ENCODE measurements around the gene MMP25. TPM values are rescaled to one million over a fixed set of nuclear protein-coding genes. Genes with fewer than 3 reads are reported as not detected.

Gene MMP25
- total RNA-seq, 4 donors from 2014 or later = 0.49 to 1.6 (median 0.70) TPM

DNA sequence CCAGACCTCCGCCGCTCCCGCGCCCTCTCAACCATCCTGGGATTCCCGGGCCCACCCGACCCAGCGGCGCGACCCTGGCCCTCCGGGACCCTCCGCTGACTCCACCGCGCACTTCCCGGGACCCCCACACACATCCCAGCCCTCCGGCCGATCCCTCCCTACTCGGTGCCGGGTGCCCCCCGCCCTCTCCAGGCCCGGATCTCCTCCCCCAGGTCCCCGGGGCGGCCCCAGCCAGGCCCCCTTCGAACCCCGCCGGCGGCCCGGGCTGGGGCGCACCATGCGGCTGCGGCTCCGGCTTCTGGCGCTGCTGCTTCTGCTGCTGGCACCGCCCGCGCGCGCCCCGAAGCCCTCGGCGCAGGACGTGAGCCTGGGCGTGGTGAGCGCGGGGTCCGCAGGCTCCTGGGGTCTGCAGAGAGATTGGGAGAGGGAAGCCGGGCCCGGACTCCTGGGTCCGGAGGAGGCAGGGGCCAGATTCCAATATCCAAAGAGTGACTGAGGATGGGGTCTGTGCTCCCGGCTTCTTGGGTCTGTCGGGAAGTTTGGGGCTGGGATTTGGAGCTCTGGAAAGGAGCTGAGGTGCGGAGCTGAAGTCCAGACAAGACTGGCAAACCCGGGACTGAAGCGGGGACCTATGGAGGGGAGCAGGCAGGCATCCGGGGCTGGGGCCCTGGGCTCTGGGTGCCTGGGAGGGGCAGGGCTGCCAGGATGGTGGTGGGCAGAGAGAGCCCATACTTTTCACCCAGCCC, 453 bp downstream of the MMP25 start:
- Histone ChIP-seq H3K4me1 (peaks cover 10 to 20% of the 10 kb centered on the region in 2 donors), H3K9me3 (no peaks in the 10 kb centered on the region), H3K27ac (no peak overlapping the region), H3K27me3 (peaks cover 31% of the 10 kb centered on the region), H3K4me3 (replicated peaks in 1 of 3) (peak overlapping the region in 1 of 3 donors; percentile 19), H3K36me3 (no peaks in the 10 kb centered on the region)
- 4% methylated on average over 7 to 16 of the region's 54 CpGs for WGBS, 2 donors
- no peak for DNase-seq
- no peak for TF ChIP-seq POLR2A (IDR thresholded peaks at IDR 0.05)
- TF ChIP-seq, protein P1, sequence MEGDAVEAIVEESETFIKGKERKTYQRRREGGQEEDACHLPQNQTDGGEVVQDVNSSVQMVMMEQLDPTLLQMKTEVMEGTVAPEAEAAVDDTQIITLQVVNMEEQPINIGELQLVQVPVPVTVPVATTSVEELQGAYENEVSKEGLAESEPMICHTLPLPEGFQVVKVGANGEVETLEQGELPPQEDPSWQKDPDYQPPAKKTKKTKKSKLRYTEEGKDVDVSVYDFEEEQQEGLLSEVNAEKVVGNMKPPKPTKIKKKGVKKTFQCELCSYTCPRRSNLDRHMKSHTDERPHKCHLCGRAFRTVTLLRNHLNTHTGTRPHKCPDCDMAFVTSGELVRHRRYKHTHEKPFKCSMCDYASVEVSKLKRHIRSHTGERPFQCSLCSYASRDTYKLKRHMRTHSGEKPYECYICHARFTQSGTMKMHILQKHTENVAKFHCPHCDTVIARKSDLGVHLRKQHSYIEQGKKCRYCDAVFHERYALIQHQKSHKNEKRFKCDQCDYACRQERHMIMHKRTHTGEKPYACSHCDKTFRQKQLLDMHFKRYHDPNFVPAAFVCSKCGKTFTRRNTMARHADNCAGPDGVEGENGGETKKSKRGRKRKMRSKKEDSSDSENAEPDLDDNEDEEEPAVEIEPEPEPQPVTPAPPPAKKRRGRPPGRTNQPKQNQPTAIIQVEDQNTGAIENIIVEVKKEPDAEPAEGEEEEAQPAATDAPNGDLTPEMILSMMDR (IDR thresholded peaks at IDR 0.05) = no peak
- intact Hi-C loops (cut with DNase I) = no loop called here

DNA sequence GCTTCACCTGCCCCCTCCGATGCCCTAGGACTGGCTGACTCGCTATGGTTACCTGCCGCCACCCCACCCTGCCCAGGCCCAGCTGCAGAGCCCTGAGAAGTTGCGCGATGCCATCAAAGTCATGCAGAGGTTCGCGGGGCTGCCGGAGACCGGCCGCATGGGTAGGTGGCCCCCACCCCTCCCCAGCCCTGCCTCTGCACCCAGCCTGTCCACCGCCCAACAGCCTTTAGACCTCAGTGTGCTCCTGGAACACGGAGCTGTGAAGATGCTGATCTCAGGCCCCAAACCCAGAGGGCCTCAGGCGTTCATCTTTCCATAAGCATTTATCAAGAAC, 993 bp downstream of the MMP25 start:
- H3K4me3 ChIP-seq (replicated peaks in 1 of 3) = no peak overlapping the region
- intact Hi-C loops (cut with DNase I) = no loop called here

DNA sequence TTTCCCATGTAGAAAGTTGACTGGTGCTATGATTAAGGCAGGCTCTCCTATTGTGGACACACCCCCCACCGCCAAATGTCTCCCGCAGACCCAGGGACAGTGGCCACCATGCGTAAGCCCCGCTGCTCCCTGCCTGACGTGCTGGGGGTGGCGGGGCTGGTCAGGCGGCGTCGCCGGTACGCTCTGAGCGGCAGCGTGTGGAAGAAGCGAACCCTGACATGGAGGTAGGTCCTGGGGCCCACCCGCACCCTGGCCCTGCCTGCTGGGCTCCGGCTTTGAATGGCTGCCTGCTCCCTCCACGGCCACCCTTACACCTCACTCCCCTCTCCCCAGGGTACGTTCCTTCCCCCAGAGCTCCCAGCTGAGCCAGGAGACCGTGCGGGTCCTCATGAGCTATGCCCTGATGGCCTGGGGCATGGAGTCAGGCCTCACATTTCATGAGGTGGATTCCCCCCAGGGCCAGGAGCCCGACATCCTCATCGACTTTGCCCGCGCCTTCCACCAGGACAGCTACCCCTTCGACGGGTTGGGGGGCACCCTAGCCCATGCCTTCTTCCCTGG, 3.6 kb downstream of the MMP25 start:
- WGBS, 2 donors = 80 to 84% methylated on average over 8 to 26 of the region's 26 CpGs
- H3K27me3 ChIP-seq = peaks cover 20% of the 10 kb centered on the region
- no peaks in the 10 kb centered on the region for H3K9me3 ChIP-seq

More for the DNA sequence above, 993 bp downstream of the MMP25 start:
- no peaks in the 10 kb centered on the region for H3K36me3 ChIP-seq
- no peak for TF ChIP-seq POLR2A (IDR thresholded peaks at IDR 0.05)
- TF ChIP-seq, protein P1 (IDR thresholded peaks at IDR 0.05) = no peak
- peaks cover 31% of the 10 kb centered on the region for H3K27me3 ChIP-seq
- H3K4me1 ChIP-seq = peaks cover 10 to 20% of the 10 kb centered on the region in 2 donors
- WGBS, 2 donors = 8 to 33% methylated on average over 1 to 13 of the region's 13 CpGs
- no peak for DNase-seq
- H3K27ac ChIP-seq = no peak overlapping the region
- no peaks in the 10 kb centered on the region for H3K9me3 ChIP-seq

DNA sequence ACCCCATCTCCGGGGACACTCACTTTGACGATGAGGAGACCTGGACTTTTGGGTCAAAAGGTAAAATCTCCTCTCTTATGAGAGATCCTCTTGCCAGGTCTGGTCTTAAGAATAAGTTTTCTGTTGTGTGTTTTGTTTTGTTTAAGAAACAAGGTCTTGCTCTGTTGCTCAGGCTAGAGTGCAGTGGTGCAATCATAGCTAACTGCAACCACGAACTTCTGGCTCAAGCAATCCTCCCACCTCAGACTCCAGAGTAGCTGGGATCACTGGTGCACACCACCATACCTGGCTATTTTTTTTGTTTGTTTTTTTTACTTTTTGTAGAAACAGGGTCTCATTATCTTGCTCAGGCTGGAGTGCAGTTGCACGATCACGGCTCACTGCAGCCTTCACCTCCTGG, 4.1 kb downstream of the MMP25 start:
- Histone ChIP-seq H3K27me3 (peaks cover 16% of the 10 kb centered on the region), H3K27ac (no peak overlapping the region), H3K4me3 (replicated peaks in 1 of 3) (no peak overlapping the region), H3K4me1 (peaks cover 10 to 16% of the 10 kb centered on the region in 2 donors), H3K36me3 (no peaks in the 10 kb centered on the region), H3K9me3 (no peaks in the 10 kb centered on the region)
- intact Hi-C loops (cut with DNase I) = no loop called here
- TF ChIP-seq, protein P1 (IDR thresholded peaks at IDR 0.05) = no peak
- TF ChIP-seq POLR2A (IDR thresholded peaks at IDR 0.05) = no peak
- 51 to 54% methylated on average over 5 of the region's 5 CpGs for WGBS, 2 donors
- DNase-seq = no peak

More for the DNA sequence above, 3.6 kb downstream of the MMP25 start:
- no peak overlapping the region for H3K27ac ChIP-seq
- intact Hi-C loops (cut with DNase I) = no loop called here
- DNase-seq = no peak
- no peak overlapping the region for H3K4me3 ChIP-seq (replicated peaks in 1 of 3)
- H3K4me1 ChIP-seq = peaks cover 10 to 20% of the 10 kb centered on the region in 2 donors
- TF ChIP-seq POLR2A (IDR thresholded peaks at IDR 0.05) = no peak
- TF ChIP-seq, protein P1 (IDR thresholded peaks at IDR 0.05) = no peak
- H3K36me3 ChIP-seq = no peaks in the 10 kb centered on the region

DNA sequence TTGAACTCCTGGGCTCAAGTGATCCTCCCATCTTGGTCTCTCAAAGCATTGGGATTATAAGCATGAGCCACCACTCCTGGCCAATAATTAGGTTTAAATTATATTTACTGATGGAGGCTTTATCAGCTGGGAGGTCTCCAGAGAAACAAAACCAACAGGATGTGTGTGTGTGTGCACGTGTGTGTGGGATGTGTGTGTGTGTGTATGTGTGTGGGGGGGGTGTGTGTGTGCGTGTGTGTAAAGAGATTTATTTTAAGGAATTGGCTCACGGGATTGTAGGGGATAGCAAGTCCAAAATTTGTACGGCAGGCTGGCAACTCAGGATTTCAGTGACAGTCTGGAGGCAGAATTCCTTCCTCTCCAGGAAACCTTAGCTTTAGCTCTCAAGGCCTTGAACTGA, 4.6 kb downstream of the MMP25 start:
- Histone ChIP-seq H3K4me1 (peaks cover 6 to 11% of the 10 kb centered on the region in 2 donors), H3K9me3 (no peaks in the 10 kb centered on the region), H3K27me3 (peaks cover 11% of the 10 kb centered on the region), H3K36me3 (no peaks in the 10 kb centered on the region), H3K27ac (no peak overlapping the region), H3K4me3 (replicated peaks in 1 of 3) (no peak overlapping the region)
- no peak for DNase-seq
- intact Hi-C loops (cut with DNase I) = no loop called here
- 46 to 61% methylated on average over 4 of the region's 4 CpGs for WGBS, 2 donors
- no peak for TF ChIP-seq POLR2A (IDR thresholded peaks at IDR 0.05)
- TF ChIP-seq, protein P1 (IDR thresholded peaks at IDR 0.05) = no peak
